ENCODE measurements around the gene DRC1. TPM values are rescaled to one million over a fixed set of nuclear protein-coding genes. Genes with fewer than 3 reads are reported as not detected.

The DRC1 gene
- total RNA-seq, 4 donors from 2014 or later: not detected

GRCh38 chr2:26414311-26414710 is 12.6 kb downstream of the DRC1 start:
- no peak for ATAC-seq (ENCODE audit: low FRiP score)
- TF ChIP-seq CTCF (IDR thresholded peaks at IDR 0.05): no peak
- DNase-seq (ENCODE audit: low spot score): no peak

GRCh38 chr2:26421961-26422360 is 20.2 kb downstream of the DRC1 start:
- ATAC-seq (ENCODE audit: low FRiP score): no peak
- TF ChIP-seq CTCF (IDR thresholded peaks at IDR 0.05): no peak
- DNase-seq (ENCODE audit: low spot score): no peak

GRCh38 chr2:26422947-26423629 is 21.4 kb downstream of the DRC1 start:
- ATAC-seq (ENCODE audit: low FRiP score) (no peak), DNase-seq (ENCODE audit: low spot score) (no peak)
- no peak for TF ChIP-seq CTCF (IDR thresholded peaks at IDR 0.05)

- ATAC-seq (ENCODE audit: low FRiP score) (no peak), DNase-seq (ENCODE audit: low spot score) (no peak)
- TF ChIP-seq CTCF (IDR thresholded peaks at IDR 0.05): no peak
Measured at GRCh38 chr2:26423750-26424149, 22.0 kb downstream of the DRC1 start.

- ATAC-seq (ENCODE audit: low FRiP score) (no peak), DNase-seq (ENCODE audit: low spot score) (no peak)
- no peak for TF ChIP-seq CTCF (IDR thresholded peaks at IDR 0.05)
Measured at GRCh38 chr2:26424221-26424620, 22.5 kb downstream of the DRC1 start.

GRCh38 chr2:26428846-26429245 is 27.1 kb downstream of the DRC1 start:
- no peak for TF ChIP-seq CTCF (IDR thresholded peaks at IDR 0.05)
- ATAC-seq (ENCODE audit: low FRiP score) (no peak), DNase-seq (ENCODE audit: low spot score) (no peak)

- no peak for TF ChIP-seq CTCF (IDR thresholded peaks at IDR 0.05)
- DNase-seq (ENCODE audit: low spot score): no peak
- ATAC-seq (ENCODE audit: low FRiP score): no peak
Measured at GRCh38 chr2:26429779-26430578, 28.3 kb downstream of the DRC1 start.
